Activated CD4-positive, CD25-positive, alpha-beta regulatory T cell treated with anti-CD3 and anti-CD28 coated beads, Interleukin-2, amount 50 U/mL, for 72 hours (primary cell): ENCODE results near the gene TRIM25.

ENCODE experiments used
- DNase-seq: peaks from one replicate; pipeline ENCODE4 v3.0.0; 2021

The TRIM25 gene

GRCh38 chr17:56851008-56851407 lies 62.8 kb downstream of the TRIM25 start:
- DNase-seq: no peak

GRCh38 chr17:56850591-56850990 lies 63.3 kb downstream of the TRIM25 start:
- no peak for DNase-seq

DNA sequence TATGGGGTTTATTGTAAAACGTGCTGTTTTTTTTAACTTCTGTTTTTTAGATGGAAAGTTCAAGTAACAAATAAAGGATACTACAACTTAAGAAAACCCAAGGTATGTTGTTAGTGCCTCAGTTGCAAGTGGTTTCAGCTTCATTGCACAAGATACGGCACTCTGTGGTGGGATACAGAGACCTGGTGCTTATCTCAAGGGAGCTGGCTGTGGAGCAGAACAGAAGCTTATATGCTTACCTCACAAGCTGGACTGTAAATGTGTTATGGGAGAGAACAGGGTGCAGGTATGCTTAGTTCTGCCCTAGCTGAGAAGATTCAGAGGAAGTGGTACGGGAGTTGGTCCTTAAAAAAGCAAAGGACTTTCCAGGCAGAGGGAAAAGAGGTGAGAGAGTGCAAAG lies 64.7 kb downstream of the TRIM25 start:
- no peak for DNase-seq

- DNase-seq: no peak
These were observed 66.7 kb downstream of the TRIM25 start for GRCh38 chr17:56847106-56847505.

DNA sequence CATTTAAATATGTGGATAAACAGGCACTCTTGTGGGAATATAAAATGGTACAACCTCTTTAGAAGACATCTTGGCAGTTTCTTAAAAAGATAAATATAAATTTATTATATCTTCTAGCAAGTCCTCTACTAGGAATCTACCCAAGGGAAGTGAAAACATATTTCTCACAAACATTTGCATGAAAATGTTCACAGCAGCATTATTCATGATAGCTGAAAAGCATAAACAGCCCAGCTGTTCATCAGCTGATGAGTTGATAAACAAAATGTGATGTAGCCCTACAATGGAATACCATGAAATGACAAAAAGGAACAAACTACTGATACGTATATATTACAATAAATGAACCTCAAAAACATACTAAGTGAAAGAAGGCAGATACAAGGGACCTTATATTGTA lies 67.9 kb downstream of the TRIM25 start:
- no peak for DNase-seq

DNA sequence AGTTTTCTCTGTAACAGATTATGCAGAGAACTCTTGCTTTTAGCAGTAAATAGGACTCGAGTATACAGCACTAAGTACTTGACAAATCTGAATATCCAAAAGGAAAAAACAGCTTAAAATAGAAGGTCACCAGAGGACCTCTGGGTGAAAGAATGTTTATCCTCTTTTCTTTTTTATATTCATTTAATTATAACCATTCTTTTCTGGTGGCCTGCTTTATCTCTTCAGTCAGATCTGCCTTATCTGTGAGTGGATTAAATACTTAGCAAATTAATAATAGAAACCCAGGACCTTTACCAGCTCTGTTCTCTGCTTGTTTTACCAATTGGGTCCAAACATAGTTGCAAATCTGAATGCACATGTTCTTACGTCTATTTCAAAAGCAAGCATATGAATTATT lies 71.3 kb downstream of the TRIM25 start:
- DNase-seq: no peak

GRCh38 chr17:56838687-56839086 lies 75.2 kb downstream of the TRIM25 start:
- DNase-seq: no peak
